HL-60/S4 treated with retinoic acid at 250 ng/mL for 4 days and 3 days (cell line): Measurements from ENCODE around the gene KPNA4.
"Not testable (repeated sequence)": the region's sequence is repeated elsewhere in the genome, so short reads cannot be mapped to it uniquely, and the experiment has no call there.

Experiments
- in situ Hi-C: fragments of 300-500 bp; cut with MboI; formaldehyde crosslinking; loops from 2 replicates; pipeline ENCODE4 v1.7.0; 2022; ENCODE audit warnings: low sequenced_read_pairs

KPNA4 gene

GRCh38 chr3:160565442-160566403, at the start of gene KPNA4:
TSS of gene KPNA4 (minus strand) at chr3:160565571. CDS start at chr3:160565282, 289 bp downstream.
- in situ Hi-C loops = no loop called here

GRCh38 chr3:160613661-160614060, 48.3 kb upstream of the KPNA4 start:
- in situ Hi-C loops = no loop called here

- in situ Hi-C loops = no loop called here
Measured at GRCh38 chr3:160612386-160613075, 47.2 kb upstream of the KPNA4 start.

- in situ Hi-C loops = no loop called here
Measured at GRCh38 chr3:160611141-160611540, 45.8 kb upstream of the KPNA4 start.

- in situ Hi-C loops = no loop called here
Measured at GRCh38 chr3:160608870-160609269, 43.5 kb upstream of the KPNA4 start.

- in situ Hi-C loops = no loop called here
Measured at GRCh38 chr3:160607826-160608225, 42.5 kb upstream of the KPNA4 start.

GRCh38 chr3:160605315-160605714, 39.9 kb upstream of the KPNA4 start:
- in situ Hi-C loops = no loop called here

GRCh38 chr3:160603845-160604244, 38.5 kb upstream of the KPNA4 start:
- in situ Hi-C loops = not testable (repeated sequence)

GRCh38 chr3:160602259-160602658, 36.9 kb upstream of the KPNA4 start:
- in situ Hi-C loops = no loop called here

- in situ Hi-C loops = no loop called here
Measured at GRCh38 chr3:160601288-160601687, 35.9 kb upstream of the KPNA4 start.

- in situ Hi-C loops = no loop called here
Measured at GRCh38 chr3:160598865-160599264, 33.5 kb upstream of the KPNA4 start.

GRCh38 chr3:160588023-160588422, 22.7 kb upstream of the KPNA4 start:
- in situ Hi-C loops = no loop called here

GRCh38 chr3:160587105-160587504, 21.7 kb upstream of the KPNA4 start:
- in situ Hi-C loops = no loop called here

- in situ Hi-C loops = no loop called here
Measured at GRCh38 chr3:160586679-160587078, 21.3 kb upstream of the KPNA4 start.

- in situ Hi-C loops = no loop called here
Measured at GRCh38 chr3:160583451-160583850, 18.1 kb upstream of the KPNA4 start.

- in situ Hi-C loops = no loop called here
Measured at GRCh38 chr3:160580938-160581337, 15.6 kb upstream of the KPNA4 start.

- in situ Hi-C loops = no loop called here
Measured at GRCh38 chr3:160577556-160578195, 12.3 kb upstream of the KPNA4 start.

GRCh38 chr3:160577093-160577492, 11.7 kb upstream of the KPNA4 start:
- in situ Hi-C loops = no loop called here

GRCh38 chr3:160576621-160577020, 11.2 kb upstream of the KPNA4 start:
- in situ Hi-C loops = no loop called here

- in situ Hi-C loops = no loop called here
Measured at GRCh38 chr3:160575589-160575988, 10.2 kb upstream of the KPNA4 start.

GRCh38 chr3:160574636-160575035, 9.3 kb upstream of the KPNA4 start:
- in situ Hi-C loops = no loop called here
